Thyroid gland (tissue), 4 donors: Measurements from ENCODE around the gene APELA.

Experiments used
- POLR2A ChIP-seq, 2 donors: fragments of 450-650 bp; IDR thresholded peaks; one replicate each; pipeline ENCODE4 v1.6.1; 2017; ENCODE audit warnings: antibody characterized with exemption in 2 of 2, mild to moderate bottlenecking in 2 of 2, moderate library complexity in 1 of 2
- TF ChIP-seq, protein P1 (sequence below), 6 experiments: fragments of 200-600 bp in 3 of 6; fragments of 450-650 bp in 3 of 6; sonication (generic) in 3 of 6; IDR thresholded peaks; one replicate each; pipeline ENCODE4 v1.5.1; 2016 to 2019; ENCODE audit warnings: antibody characterized with exemption in 6 of 6, mild to moderate bottlenecking in 2 of 6, inconsistent platforms in 1 of 6, moderate library complexity in 1 of 6

DNA sequence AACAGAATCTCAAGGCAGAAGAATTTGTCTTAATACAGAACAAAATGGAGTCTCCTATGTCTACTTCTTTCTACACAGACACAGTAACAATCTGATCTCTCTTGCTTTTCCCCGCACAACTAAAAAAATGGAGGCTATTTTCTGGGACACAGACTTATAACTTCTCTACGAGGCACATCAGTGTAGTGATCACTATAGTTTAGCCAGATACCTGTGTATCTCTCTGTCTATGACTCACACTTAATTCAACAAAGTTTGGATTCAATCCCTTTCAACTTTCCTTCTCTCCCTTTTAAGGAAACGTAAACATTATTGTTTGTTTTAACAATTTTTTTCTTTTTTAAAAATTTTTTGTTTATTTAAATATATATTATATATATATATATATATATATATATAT, 29.4 kb downstream of the APELA start:
- TF ChIP-seq, protein P1, sequence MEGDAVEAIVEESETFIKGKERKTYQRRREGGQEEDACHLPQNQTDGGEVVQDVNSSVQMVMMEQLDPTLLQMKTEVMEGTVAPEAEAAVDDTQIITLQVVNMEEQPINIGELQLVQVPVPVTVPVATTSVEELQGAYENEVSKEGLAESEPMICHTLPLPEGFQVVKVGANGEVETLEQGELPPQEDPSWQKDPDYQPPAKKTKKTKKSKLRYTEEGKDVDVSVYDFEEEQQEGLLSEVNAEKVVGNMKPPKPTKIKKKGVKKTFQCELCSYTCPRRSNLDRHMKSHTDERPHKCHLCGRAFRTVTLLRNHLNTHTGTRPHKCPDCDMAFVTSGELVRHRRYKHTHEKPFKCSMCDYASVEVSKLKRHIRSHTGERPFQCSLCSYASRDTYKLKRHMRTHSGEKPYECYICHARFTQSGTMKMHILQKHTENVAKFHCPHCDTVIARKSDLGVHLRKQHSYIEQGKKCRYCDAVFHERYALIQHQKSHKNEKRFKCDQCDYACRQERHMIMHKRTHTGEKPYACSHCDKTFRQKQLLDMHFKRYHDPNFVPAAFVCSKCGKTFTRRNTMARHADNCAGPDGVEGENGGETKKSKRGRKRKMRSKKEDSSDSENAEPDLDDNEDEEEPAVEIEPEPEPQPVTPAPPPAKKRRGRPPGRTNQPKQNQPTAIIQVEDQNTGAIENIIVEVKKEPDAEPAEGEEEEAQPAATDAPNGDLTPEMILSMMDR (IDR thresholded peaks at IDR 0.05) = no peak
- TF ChIP-seq POLR2A (IDR thresholded peaks at IDR 0.05) = no peak
